Measurements from ENCODE around the gene TOLLIP.

TOLLIP gene

DNA sequence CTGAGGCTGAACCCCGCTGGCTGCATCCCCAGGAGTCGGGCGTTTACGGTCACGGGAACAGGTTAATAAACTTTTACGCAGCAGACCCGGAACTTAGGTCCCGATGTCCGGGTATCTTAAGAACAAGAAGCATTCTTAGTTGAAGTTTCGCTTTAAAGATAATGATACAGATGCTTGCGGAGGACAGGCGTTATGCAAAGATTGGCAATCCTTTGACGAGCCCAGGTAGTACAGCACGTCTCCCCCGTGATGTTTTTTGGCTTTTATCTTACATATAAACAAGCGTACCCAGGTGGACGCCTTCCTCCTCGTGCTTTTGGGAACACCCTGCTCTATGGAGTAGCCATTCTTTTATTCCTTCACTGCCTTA is 871 bp upstream of the TOLLIP start:
- DNase-seq, result peak; percentile 30

- no peak for DNase-seq
Observed at GRCh38 chr11:1308743-1309497, 512 bp downstream of the TOLLIP start.

DNA sequence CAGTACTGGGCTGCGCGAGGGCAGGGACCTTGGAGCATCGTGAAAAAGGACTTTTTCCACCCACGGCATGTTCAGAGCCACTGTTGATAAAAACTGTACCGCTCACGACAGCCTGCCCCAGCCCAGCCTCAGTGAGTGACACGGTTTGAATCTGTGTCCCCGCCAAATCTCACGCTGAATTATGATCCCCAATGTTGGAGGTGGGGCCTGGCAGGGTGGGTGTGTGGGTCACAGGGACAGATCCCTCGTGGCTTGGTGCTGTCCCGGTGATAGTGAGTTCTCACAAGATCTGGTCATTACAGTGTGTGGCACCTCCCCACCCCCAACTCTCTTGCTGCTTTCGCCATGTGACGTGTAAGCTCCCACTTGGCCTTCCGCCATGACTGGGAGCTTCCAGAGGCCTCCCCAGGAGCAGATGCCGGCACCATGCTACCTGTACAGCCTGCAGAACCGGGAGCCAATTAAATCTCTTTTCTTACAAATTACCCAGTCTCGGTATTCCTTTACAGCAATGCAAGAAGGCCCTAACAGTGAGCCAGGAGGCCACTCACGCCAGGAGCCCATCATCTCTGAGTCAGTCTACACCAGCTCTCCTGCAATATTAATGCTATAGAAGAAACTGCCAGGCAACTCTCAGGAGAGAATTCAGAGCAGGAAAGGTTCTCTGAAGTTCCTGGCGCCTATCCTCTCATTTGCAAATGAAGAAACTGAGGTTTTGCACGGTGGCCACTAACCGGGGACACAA is 1.3 kb downstream of the TOLLIP start:
- no peak for DNase-seq

DNA sequence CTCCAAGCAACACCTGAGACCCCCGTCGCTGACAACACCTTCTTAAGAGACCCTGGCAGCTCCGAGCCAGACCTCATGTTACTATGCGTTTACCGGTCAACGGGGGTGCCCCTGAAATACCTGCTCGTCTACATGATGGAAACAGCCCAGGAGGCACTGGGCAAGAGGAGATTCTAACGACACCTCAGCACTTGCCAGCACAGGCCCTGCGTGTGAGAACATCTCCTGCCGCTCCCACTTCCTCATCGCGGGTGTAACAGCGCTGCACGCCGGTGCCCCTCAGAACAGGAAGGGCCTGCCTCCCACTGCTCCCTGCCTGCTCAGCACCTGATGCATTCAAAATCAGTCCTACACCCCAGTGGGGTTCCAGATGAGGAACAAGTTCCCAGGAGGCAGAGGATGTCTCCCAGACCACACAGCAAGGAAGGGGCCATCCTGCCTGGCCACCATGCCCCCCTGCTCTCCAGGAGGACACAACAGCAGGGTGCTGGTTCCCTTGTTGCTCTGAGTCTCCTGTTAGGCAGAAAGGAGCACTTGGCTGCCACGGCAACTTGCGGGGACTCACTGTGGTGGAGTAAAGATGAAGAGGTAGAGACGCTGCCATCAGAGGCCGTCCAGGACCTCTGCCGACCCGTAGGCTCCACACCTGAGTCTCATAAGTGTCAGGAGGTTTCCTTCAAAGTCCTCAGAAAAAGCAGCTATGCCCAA is 2.1 kb downstream of the TOLLIP start:
- DNase-seq, result peak; percentile 23

DNA sequence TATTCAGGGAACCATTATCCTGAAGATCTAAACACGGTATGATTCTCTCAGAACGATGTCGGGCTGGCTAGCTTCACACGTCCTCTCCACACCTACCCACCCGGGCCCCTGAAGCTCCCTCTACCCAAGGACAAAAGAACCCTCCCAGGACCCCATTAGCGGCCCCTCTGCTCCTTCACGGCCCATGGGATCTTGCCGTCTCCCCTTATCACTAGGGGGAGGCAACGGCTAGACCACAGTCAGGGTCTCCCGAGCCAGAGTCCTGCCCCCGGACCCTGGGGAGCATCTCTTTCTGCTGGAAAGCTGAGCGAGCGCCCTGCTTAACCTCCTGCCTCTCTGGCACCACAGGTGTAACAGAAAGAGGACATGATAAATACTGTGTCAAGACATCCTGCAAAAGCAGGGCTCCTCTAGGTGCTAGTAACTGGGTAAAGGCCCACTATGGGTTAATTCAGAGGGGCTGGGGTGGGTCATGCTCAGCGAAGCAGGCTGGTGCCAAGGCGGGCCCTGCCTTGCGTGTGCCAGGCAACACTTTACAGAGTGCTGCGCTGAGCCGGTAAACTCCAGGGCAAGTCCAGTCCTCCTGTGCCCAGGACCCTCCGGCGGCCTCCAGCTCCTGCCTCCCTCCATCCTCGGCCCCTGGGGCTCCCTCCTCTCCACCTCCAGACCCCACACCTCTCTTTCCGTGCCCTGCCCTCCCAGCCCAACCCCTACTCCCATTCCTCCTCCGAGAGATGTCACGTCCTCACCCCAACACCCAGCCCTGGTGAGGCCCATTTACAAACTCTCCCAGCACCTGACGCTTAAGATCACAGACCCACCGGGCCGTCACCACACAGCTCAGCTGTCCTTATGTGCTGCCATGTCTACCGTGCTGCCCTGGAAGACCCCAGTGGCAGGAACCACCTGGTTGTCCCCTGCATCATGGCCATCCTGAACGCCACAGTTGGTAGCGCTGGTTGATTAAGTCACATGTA is 3.0 kb downstream of the TOLLIP start:
- DNase-seq, result no peak

- DNase-seq, result no peak
Observed at GRCh38 chr11:1305501-1306056, 3.9 kb downstream of the TOLLIP start.

GRCh38 chr11:1305063-1305495 is 4.4 kb downstream of the TOLLIP start:
- DNase-seq, result no peak

DNA sequence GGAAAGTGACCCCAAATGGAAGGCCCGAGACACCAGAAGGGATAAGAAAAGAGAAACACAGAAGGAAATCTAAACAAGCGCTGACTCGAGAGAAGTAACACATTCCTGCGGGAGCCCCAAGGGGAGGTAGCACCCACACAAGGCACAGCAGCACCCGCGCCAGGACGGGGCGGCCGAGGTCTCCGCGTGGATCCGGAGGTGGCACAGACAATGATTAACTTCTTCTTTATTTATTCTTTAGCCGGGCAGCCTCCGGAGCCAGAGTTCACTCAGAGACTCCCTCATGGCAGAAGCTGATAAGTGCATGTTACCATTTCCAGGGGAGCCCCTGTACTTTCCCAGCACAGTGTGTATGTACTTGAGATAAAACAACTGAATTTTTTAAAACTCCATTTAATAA is 5.1 kb downstream of the TOLLIP start:
- no peak for DNase-seq

- DNase-seq, result no peak
Observed at GRCh38 chr11:1303973-1304372, 5.5 kb downstream of the TOLLIP start.

GRCh38 chr11:1303126-1303821 is 6.2 kb downstream of the TOLLIP start:
- no peak for DNase-seq

DNA sequence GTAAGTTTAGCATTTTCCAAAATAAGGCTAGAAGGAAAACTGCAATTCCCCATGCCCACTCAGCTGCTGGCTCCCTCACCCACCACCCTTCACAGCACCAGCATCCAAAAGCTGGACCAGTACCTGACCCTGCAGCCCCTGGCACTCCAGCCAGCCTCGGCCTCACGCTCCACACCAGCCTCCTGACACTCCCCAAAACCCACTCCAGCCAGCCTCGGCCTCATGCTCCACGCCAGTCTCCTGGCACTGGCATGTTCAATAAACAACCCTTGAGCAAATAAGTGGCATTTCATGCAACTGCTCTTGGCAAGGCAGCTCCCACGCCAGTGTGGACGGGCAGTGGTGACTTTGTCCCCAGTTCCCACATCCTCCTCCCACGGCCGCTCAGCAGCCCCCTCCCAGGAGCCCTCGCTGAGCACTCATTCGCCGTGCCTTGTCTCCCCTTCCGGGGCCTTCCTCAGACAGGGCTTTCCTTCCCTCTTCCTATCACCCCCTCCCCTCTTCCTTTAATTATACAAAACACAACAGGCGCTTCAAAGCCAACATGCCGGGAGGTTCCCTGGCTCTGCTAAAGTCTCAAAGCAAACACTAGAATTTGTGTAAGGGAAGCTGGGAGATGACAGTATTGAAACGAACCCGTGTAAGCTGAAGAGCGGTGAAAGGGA is 6.8 kb downstream of the TOLLIP start:
- DNase-seq, result no peak

- no peak for DNase-seq
Observed at GRCh38 chr11:1302041-1302460, 7.4 kb downstream of the TOLLIP start.

DNA sequence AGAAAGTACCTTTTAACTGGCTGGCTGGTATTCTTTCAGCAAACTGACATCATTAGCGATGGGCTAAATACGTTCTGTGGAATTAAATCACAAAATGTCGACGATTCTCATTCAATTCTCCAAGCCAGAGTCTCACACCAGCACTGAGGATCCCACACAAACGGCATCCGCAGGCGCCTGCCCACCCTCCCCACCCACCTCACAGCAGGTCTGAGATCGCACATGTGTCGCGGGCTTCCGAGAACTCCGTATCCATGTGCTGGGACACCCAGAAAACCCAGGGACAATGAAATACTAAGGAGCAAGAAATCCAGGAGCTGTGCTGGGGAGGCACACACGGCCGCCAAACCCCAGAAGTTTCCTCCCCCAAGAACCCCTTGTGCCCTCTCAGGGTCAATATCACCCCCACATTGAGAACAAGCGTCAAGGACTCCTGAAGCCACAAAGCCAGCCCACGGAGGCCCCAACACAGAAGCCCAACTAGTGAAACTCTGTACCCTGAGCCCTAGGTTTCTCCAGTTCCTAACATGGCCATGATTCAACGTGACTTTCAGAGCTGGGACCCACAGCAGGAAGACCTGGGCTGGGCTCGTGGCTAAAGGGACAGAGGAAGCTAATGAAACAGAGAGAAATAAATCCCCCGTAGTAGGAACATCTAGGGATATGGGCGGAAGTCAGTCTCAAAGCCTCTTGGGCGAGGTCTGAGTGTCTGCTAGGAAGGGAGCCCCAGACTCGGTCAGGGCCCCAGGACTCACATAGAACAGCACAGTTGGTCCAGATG is 8.0 kb downstream of the TOLLIP start:
- no peak for DNase-seq

- DNase-seq, result no peak
Observed at GRCh38 chr11:1300569-1301187, 8.8 kb downstream of the TOLLIP start.

GRCh38 chr11:1300121-1300520 is 9.3 kb downstream of the TOLLIP start:
- DNase-seq, result no peak

DNA sequence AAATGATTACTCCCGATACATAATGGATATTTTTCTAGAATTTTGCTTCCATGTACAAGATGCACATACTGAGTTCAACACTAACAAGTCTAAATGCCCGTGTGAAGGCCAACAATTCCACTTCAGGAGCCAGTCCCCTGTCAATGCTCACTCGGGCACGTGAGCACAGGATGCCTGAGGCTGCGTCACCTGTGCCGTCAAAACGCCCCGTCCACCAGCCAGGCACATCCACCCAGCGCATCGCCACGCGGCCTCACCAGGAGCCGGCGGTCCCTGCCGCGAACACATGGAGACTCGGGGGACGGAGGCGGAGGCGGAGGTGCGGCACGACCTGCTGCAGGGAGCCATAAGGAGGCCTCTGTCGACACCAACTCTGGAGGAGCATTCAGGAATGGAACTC is 9.8 kb downstream of the TOLLIP start:
- no peak for DNase-seq

GRCh38 chr11:1298695-1299492 is 10.5 kb downstream of the TOLLIP start:
- no peak for DNase-seq

GRCh38 chr11:1297576-1298473 is 11.6 kb downstream of the TOLLIP start:
- no peak for DNase-seq
